Astrocyte of the spinal cord (primary cell): ENCODE measurements around the gene FAM170B.

Source experiments
- DNase-seq: peaks from one replicate; pipeline ENCODE4 v3.0.0; 2011; ENCODE audit warnings: low read depth, low spot score
- H3K4me3 ChIP-seq: 2 replicates; pipeline ENCODE4 v1.5.1; 2011; ENCODE audit warnings: low read depth, mild to moderate bottlenecking, low read length, moderate library complexity
- in situ Hi-C: cut with HindIII; loops from 2 replicates; pipeline ENCODE4 v1.10.0; 2017; ENCODE audit warnings: low sequenced_read_pairs
- TF ChIP-seq, protein P1 (sequence below): IDR thresholded peaks from 2 replicates; pipeline ENCODE4 v1.5.1; 2012; ENCODE audit warnings: low read depth, mild to moderate bottlenecking, low read length, inconsistent platforms

The FAM170B gene

DNA sequence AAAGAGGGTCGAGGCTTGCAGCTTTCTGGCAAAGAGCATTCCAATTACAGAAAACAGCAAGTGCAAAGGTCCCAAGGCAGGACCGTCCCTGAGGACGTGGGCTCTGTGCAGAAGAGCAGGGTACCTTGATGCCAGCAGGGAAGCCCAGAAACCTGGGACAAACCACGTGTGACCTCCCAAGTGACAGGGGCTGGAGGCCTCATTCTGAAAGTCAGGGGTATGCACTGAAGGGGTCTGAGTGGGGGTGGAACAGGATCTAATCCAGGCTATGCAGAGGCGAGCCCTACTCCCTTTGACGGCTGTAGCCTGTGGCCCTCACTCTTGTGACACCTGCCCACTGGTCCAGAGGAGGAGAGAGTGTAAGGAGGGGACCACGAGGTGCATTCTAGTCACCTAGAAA, 31.4 kb upstream of the FAM170B start:
- no peak for DNase-seq
- TF ChIP-seq, protein P1, sequence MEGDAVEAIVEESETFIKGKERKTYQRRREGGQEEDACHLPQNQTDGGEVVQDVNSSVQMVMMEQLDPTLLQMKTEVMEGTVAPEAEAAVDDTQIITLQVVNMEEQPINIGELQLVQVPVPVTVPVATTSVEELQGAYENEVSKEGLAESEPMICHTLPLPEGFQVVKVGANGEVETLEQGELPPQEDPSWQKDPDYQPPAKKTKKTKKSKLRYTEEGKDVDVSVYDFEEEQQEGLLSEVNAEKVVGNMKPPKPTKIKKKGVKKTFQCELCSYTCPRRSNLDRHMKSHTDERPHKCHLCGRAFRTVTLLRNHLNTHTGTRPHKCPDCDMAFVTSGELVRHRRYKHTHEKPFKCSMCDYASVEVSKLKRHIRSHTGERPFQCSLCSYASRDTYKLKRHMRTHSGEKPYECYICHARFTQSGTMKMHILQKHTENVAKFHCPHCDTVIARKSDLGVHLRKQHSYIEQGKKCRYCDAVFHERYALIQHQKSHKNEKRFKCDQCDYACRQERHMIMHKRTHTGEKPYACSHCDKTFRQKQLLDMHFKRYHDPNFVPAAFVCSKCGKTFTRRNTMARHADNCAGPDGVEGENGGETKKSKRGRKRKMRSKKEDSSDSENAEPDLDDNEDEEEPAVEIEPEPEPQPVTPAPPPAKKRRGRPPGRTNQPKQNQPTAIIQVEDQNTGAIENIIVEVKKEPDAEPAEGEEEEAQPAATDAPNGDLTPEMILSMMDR = no peak
- in situ Hi-C loops = no loop called here
- no peak overlapping the region for H3K4me3 ChIP-seq

DNA sequence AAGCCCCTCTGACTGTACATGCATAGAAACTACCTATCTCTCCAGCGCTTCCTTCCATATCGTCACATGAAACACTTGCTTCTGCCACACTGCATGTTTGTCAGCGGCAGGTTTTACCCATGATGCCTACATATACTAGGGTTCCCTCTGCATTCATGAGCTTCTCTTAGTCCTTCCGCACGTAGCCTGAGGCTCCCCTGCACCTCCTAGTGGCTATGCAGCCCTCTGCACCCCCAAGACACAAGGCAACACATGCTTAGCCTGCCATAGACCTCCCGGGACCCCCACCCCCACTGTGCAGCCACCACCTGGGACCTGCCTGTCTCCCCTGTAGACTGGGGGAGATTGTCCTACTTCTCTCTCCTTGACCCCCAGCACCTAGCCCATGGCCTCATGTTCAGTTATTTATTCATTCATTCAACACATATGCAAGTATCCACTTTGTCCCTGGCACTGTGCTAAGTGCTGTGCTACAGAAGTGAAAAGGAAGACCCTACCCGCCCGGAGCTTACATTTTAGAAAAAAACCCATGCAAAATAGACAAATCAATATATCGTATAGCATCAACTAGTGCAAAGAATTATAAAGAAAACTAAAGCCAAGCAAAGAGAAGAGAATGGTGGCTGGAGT, 30.9 kb upstream of the FAM170B start:
- no peak overlapping the region for H3K4me3 ChIP-seq
- TF ChIP-seq, protein P1 = peak; percentile 75
- in situ Hi-C loops = no loop called here
- DNase-seq = peak; percentile 34

DNA sequence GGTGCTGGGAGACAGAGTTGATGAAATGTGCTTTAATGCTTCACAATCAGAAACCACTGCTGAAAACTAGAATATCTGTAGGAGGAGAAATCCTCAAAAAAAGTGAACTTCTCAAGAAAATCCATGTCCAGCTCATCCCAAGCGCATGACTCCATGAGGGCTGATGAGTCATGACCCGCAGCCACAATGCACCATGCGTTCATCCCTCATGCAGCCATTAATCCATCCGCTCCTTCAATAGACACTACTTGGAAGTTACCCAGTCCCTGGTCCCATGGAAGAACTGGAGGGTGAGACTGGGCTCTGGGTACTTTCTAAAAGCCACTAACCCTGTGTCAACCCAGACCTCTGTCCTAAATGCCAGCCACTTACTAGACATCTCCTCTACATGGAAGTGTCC, 29.9 kb upstream of the FAM170B start:
- in situ Hi-C loops = no loop called here
- no peak overlapping the region for H3K4me3 ChIP-seq
- TF ChIP-seq, protein P1 = no peak
- DNase-seq = peak; percentile 80

DNA sequence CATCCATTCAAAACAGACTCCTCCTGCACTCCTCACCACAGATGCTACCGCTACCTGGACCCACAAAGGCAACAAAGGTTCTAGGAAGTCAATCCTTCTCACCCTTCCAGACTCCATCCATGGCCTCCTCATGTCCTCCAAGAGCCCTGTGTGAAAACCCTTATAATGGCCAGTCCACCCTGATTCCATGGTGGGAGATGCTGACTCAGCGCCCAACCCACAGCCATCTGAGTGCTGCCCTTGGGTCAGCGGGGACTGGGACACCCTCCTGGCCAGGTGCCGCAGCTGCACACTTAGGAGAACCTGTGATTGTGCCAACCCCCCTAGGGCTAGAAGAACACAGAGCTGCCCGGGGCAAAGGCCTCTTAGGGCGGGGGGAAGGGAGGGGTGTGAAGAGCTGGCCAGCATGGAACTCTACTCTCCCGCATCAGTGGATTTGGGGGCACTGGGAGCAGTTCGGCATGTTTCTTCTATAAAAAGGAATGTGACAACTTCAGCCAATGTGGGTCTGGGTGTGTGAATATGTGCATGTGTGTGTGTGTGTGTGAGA, 29.0 kb upstream of the FAM170B start:
- TF ChIP-seq, protein P1 = no peak
- no peak for DNase-seq
- H3K4me3 ChIP-seq = no peak overlapping the region
- in situ Hi-C loops = no loop called here

DNA sequence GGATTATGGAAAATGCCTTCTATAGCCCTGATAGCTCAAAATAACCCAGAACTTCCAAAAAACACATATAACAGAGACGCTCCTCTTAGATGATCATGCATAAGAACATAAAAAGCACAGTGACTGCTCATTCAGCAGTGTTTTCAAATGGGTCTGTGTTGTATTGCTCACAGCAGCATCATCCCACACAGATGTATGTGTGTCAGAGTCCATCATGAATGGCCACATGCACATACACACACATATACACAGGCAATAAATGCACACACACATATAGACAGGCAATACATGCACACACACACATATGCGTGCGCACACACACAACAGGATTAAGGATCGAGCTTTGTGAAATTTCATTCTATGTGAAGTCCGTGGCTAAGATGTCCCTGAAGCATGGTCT, 28.2 kb upstream of the FAM170B start:
- TF ChIP-seq, protein P1 = no peak
- DNase-seq = no peak
- no peak overlapping the region for H3K4me3 ChIP-seq
- in situ Hi-C loops = no loop called here

DNA sequence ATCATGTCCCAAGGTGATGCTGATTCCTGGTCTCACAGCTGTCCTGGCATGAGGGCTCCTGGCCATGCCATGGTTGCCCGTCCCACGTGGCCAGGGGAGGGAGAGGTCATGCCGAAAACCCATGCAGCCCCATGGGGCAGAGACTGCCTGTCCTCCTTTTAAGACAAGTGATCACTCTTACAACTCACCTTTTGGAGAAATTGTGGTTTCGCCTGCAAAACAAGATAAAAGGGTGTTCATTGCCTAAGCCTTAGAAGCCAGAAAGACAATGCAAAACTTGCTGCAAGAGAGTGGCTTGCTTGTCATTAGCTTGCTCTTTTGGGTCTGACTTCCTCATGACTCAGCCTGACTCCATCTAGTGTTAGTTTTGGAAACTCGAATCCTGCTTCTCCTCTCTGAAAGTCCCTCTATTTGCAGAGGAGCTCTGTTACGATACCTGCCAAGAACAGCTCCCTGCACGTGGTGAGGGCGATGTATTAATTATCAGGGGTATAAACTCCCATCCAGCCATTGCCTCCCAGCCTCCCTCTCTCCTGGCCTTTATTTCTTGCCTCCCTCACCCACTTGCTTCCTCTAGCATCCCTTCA, 27.7 kb upstream of the FAM170B start:
- H3K4me3 ChIP-seq = no peak overlapping the region
- TF ChIP-seq, protein P1 = peak; percentile 57
- peak; percentile 60 for DNase-seq
- in situ Hi-C loops = no loop called here
